HG02970 (cell line): ENCODE results near the gene BCAP31.
"Not testable (repeated sequence)": the region's sequence is repeated elsewhere in the genome, so short reads cannot be mapped to it uniquely, and the experiment has no call there.

ENCODE experiments used
- ATAC-seq: cut with Tn5 transposase; IDR thresholded peaks from one replicate; pipeline ENCODE4 v1.9.1; 2021; ENCODE audit warnings: mild to moderate bottlenecking, moderate library complexity, moderate number of reproducible peaks; ENCODE audit not compliant: unreplicated experiment, low FRiP score

Gene BCAP31

GRCh38 chrX:153736071-153736820, 12.1 kb upstream of the BCAP31 start:
- ATAC-seq = no peak

- no peak for ATAC-seq
These were observed 11.1 kb upstream of the BCAP31 start for GRCh38 chrX:153735274-153735673.

GRCh38 chrX:153734871-153735270, 10.7 kb upstream of the BCAP31 start:
- ATAC-seq = no peak

- ATAC-seq = no peak
These were observed 9.6 kb upstream of the BCAP31 start for GRCh38 chrX:153733651-153734240.

- ATAC-seq = no peak
These were observed 8.2 kb upstream of the BCAP31 start for GRCh38 chrX:153732401-153732800.

GRCh38 chrX:153731845-153732215, 7.6 kb upstream of the BCAP31 start:
- no peak for ATAC-seq

GRCh38 chrX:153731117-153731844, 7.1 kb upstream of the BCAP31 start:
- ATAC-seq = no peak

GRCh38 chrX:153730115-153730514, 5.9 kb upstream of the BCAP31 start:
- ATAC-seq = not testable (repeated sequence)

- no peak for ATAC-seq
These were observed 4.9 kb upstream of the BCAP31 start for GRCh38 chrX:153728951-153729631.

- ATAC-seq = no peak
These were observed 3.9 kb upstream of the BCAP31 start for GRCh38 chrX:153728095-153728494.

- ATAC-seq = no peak
These were observed 3.1 kb upstream of the BCAP31 start for GRCh38 chrX:153727123-153727931.

GRCh38 chrX:153726286-153727122, 2.3 kb upstream of the BCAP31 start:
- no peak for ATAC-seq

GRCh38 chrX:153725832-153726285, 1.7 kb upstream of the BCAP31 start:
- ATAC-seq = no peak

- peak; percentile 1 for ATAC-seq
These were observed 1.0 kb upstream of the BCAP31 start for GRCh38 chrX:153725039-153725831.

GRCh38 chrX:153723351-153724251, 586 bp downstream of the BCAP31 start:
- ATAC-seq = peak; percentile 26

GRCh38 chrX:153722704-153723350, 1.4 kb downstream of the BCAP31 start:
- no peak for ATAC-seq

GRCh38 chrX:153719701-153720100, 4.5 kb downstream of the BCAP31 start:
- ATAC-seq = no peak
